NCI-H1694 treated with DMSO at 0.1 percent for 48 hours (cell line): ENCODE measurements around the gene HOXA6.

Experiments used
- DNase-seq: peaks from one replicate; lab custom pipeline; 2025; lab: John Stamatoyannopoulos, UW

Gene HOXA6

GRCh38 chr7:27161214-27161720 lies 13.7 kb upstream of the HOXA6 start:
- no peak for DNase-seq

GRCh38 chr7:27160546-27161213 lies 13.1 kb upstream of the HOXA6 start:
- peak; percentile 80 for DNase-seq

GRCh38 chr7:27160145-27160545 lies 12.6 kb upstream of the HOXA6 start:
- DNase-seq, result no peak

- DNase-seq, result no peak
Observed at GRCh38 chr7:27159266-27160144, 11.9 kb upstream of the HOXA6 start.

- DNase-seq, result no peak
Observed at GRCh38 chr7:27158436-27159265, 11.1 kb upstream of the HOXA6 start.

- DNase-seq, result no peak
Observed at GRCh38 chr7:27157702-27158431, 10.3 kb upstream of the HOXA6 start.

GRCh38 chr7:27156916-27157701 lies 9.5 kb upstream of the HOXA6 start:
- DNase-seq, result no peak

GRCh38 chr7:27156508-27156898 lies 8.9 kb upstream of the HOXA6 start, which contains the start of gene HOXA7:
HOXA7 (minus strand) TSS chr7:27156675; CDS start chr7:27156545, 130 bp downstream.
- no peak for DNase-seq

GRCh38 chr7:27155816-27156507 lies 8.4 kb upstream of the HOXA6 start:
- DNase-seq, result no peak

- no peak for DNase-seq
Observed at GRCh38 chr7:27154901-27155815, 7.6 kb upstream of the HOXA6 start.

GRCh38 chr7:27154369-27154768 lies 6.8 kb upstream of the HOXA6 start:
- DNase-seq, result no peak

GRCh38 chr7:27153526-27153925 lies 6.0 kb upstream of the HOXA6 start:
- DNase-seq, result no peak

- no peak for DNase-seq
Observed at GRCh38 chr7:27152816-27153442, 5.4 kb upstream of the HOXA6 start.

- DNase-seq, result no peak
Observed at GRCh38 chr7:27151931-27152815, 4.6 kb upstream of the HOXA6 start, which contains the start of gene HOXA3. HOXA3 (minus strand) TSS chr7:27152583; CDS start chr7:27110640, 41,943 bp downstream.

- DNase-seq, result no peak
Observed at GRCh38 chr7:27151341-27151930, 3.9 kb upstream of the HOXA6 start.

- DNase-seq, result peak; percentile 80
Observed at GRCh38 chr7:27150568-27151340, 3.2 kb upstream of the HOXA6 start.
